Caco-2 (cell line): Measurements from ENCODE around the gene ANTXR2. TPM values are rescaled to one million over a fixed set of nuclear protein-coding genes. Genes with fewer than 3 reads are reported as not detected.

Source experiments
- BruUV-seq: library from RNA; stranded (reverse); fragments of 400-500 nt; replicated peaks from 2 replicates; lab custom pipeline; 2021; lab: Mats Ljungman, UMichigan
- CTCF ChIA-PET: fragments of 300-600 bp; sonication (Branson Sonifier 250); formaldehyde crosslinking; loops from one replicate; lab custom pipeline; 2022; ENCODE audit warnings: antibody characterized with exemption; lab: Charles Lee
- POLR2A ChIA-PET: fragments of 300-600 bp; sonication (Branson Sonifier 250); formaldehyde crosslinking; loops from one replicate; lab custom pipeline; 2022; ENCODE audit warnings: antibody characterized with exemption; lab: Charles Lee
- DNase-seq, 2 experiments: peaks; one replicate each; pipeline versions ENCODE4 v3.0.0 to v3.0.0-alpha.2; 2020 to 2022
- H3K27me3 ChIP-seq: replicated peaks from 2 replicates; pipeline ENCODE4 v1.6.0; 2011; ENCODE audit warnings: low read length; ENCODE audit not compliant: control insufficient read depth, insufficient read depth
- H3K36me3 ChIP-seq: 2 replicates; pipeline ENCODE4 v1.5.1; 2011; ENCODE audit warnings: low read length; ENCODE audit not compliant: control insufficient read depth, insufficient read depth
- H3K4me1 ChIP-seq: fragments of 250-450 bp; sonication (Bioruptor Pico); 2 replicates; pipeline ENCODE4 v1.5.1; 2020; ENCODE audit warnings: mild to moderate bottlenecking
- H3K4me3 ChIP-seq: 2 replicates; pipeline ENCODE4 v1.5.1; 2011; ENCODE audit warnings: low read depth, mild to moderate bottlenecking, control low read depth, low read length
- H3K9me3 ChIP-seq: fragments of 250-450 bp; sonication (Bioruptor Pico); 2 replicates; pipeline ENCODE4 v1.5.1; 2020; ENCODE audit warnings: mild to moderate bottlenecking, moderate library complexity
- H3K27ac Mint-ChIP-seq: one replicate; pipeline ENCODE4 v1.8.0; 2022; ENCODE audit warnings: mixed read lengths; ENCODE audit not compliant: unreplicated experiment
- H3K27me3 Mint-ChIP-seq: one replicate; pipeline ENCODE4 v1.8.0; 2022; ENCODE audit warnings: mixed read lengths; ENCODE audit not compliant: insufficient read depth, unreplicated experiment
- H3K36me3 Mint-ChIP-seq: one replicate; pipeline ENCODE4 v1.8.0; 2022; ENCODE audit warnings: mild to moderate bottlenecking, mixed read lengths; ENCODE audit not compliant: insufficient read depth, unreplicated experiment
- H3K4me1 Mint-ChIP-seq: one replicate; pipeline ENCODE4 v1.8.0; 2022; ENCODE audit warnings: low read depth, mixed read lengths; ENCODE audit not compliant: unreplicated experiment
- H3K4me3 Mint-ChIP-seq: one replicate; pipeline ENCODE4 v1.8.0; 2022; ENCODE audit warnings: mild to moderate bottlenecking, moderate library complexity, mixed read lengths; ENCODE audit not compliant: unreplicated experiment
- H3K9me3 Mint-ChIP-seq: one replicate; pipeline ENCODE4 v1.8.0; 2022; ENCODE audit warnings: mixed read lengths; ENCODE audit not compliant: unreplicated experiment
- intact Hi-C: fragments of 100-400 bp; cut with micrococcal nuclease; formaldehyde crosslinking; loops from one replicate; pipeline ENCODE4 v1.10.0; 2022; ENCODE audit not compliant: unreplicated experiment
- total RNA-seq: library from RNA; stranded (reverse); gene quantifications from 2 replicates; pipeline ENCODE4 v1.2.3, GENCODE V29; 2022
- TF ChIP-seq, protein P1 (sequence below), 2 experiments: fragments of 200-600 bp in 1 of 2; IDR thresholded peaks; 1 replicate in 1 of 2; 2 replicates in 1 of 2; pipeline versions ENCODE4 v1.5.1 to v1.8.0; 2011 to 2022; ENCODE audit warnings: antibody characterized with exemption in 1 of 2, control low read depth in 1 of 2, inconsistent platforms in 1 of 2, low read depth in 1 of 2, low read length in 1 of 2, mild to moderate bottlenecking in 1 of 2, moderate library complexity in 1 of 2; ENCODE audit not compliant: insufficient read depth in 1 of 2, severe bottlenecking in 1 of 2, unreplicated experiment in 1 of 2

ANTXR2 gene
- total RNA-seq, 1 experiment from 2014 or later: 1.4 TPM

DNA sequence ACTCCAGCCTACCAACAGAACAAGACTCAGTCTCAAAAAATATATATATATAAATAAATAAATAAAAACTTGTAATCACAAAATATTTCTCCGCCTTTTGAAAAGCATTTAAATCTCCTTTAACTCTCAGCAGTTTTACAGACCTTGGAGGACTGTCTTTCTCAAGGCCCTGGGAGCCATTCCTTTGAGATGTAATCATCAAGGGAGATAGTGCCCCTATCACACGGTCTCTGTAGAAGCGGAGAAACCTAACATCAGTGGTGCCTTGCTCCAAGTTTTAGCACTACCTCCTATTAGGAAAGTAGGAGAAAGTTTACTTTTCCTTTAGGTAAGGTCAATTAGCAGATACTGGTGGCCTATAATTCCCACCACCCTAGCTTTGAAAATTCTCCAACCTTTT is 58.5 kb downstream of the ANTXR2 start:
- Mint-ChIP-seq H3K36me3 (no peaks in the 10 kb centered on the region), H3K4me3 (no peak overlapping the region), H3K27me3 (no peaks in the 10 kb centered on the region), H3K4me1 (no peaks in the 10 kb centered on the region), H3K9me3 (no peaks in the 10 kb centered on the region), H3K27ac (no peak overlapping the region)
- Histone ChIP-seq H3K4me3 (no peak overlapping the region), H3K4me1 (no peaks in the 10 kb centered on the region), H3K9me3 (no peaks in the 10 kb centered on the region), H3K36me3 (no peaks in the 10 kb centered on the region), H3K27me3 (no peaks in the 10 kb centered on the region)
- ChIA-PET POLR2A (no interaction called here), CTCF (no interaction called here)
- TF ChIP-seq, protein P1, sequence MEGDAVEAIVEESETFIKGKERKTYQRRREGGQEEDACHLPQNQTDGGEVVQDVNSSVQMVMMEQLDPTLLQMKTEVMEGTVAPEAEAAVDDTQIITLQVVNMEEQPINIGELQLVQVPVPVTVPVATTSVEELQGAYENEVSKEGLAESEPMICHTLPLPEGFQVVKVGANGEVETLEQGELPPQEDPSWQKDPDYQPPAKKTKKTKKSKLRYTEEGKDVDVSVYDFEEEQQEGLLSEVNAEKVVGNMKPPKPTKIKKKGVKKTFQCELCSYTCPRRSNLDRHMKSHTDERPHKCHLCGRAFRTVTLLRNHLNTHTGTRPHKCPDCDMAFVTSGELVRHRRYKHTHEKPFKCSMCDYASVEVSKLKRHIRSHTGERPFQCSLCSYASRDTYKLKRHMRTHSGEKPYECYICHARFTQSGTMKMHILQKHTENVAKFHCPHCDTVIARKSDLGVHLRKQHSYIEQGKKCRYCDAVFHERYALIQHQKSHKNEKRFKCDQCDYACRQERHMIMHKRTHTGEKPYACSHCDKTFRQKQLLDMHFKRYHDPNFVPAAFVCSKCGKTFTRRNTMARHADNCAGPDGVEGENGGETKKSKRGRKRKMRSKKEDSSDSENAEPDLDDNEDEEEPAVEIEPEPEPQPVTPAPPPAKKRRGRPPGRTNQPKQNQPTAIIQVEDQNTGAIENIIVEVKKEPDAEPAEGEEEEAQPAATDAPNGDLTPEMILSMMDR (IDR thresholded peaks at IDR 0.05; ENCODE audit: insufficient read depth in 1 of 2, low read depth in 1 of 2, low read length in 1 of 2, severe bottlenecking in 1 of 2, unreplicated experiment in 1 of 2): no peak
- BruUV-seq: no TSS peak
- intact Hi-C loops: no loop called here
- DNase-seq: no peak

DNA sequence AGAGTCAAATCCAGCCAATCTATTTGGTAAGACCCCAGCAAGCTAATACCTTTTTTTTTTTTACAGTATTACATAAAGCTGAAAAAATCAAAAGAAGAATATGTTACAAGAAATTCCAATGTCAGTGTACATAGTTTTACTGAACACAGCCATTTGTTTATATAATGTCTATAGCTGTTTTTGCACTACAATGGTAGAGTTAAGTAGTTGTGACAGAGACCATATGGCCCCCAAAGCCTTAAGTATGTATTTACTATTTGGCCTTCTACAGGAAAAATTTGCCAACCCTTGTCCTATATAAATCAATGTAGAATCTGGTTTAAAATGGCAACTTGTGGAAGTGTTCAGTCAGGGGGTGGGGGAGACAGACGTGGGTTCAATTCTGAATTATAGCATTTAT is 60.7 kb downstream of the ANTXR2 start:
- intact Hi-C loops: no loop called here
- ChIA-PET POLR2A (no interaction called here), CTCF (no interaction called here)
- no TSS peak for BruUV-seq
- Mint-ChIP-seq H3K27me3 (peaks cover 2% of the 10 kb centered on the region), H3K4me1 (no peaks in the 10 kb centered on the region), H3K9me3 (no peaks in the 10 kb centered on the region), H3K36me3 (no peaks in the 10 kb centered on the region), H3K27ac (no peak overlapping the region), H3K4me3 (no peak overlapping the region)
- Histone ChIP-seq H3K4me1 (no peaks in the 10 kb centered on the region), H3K36me3 (no peaks in the 10 kb centered on the region), H3K4me3 (no peak overlapping the region), H3K9me3 (no peaks in the 10 kb centered on the region), H3K27me3 (no peaks in the 10 kb centered on the region)
- no peak for DNase-seq
- TF ChIP-seq, protein P1 (IDR thresholded peaks at IDR 0.05; ENCODE audit: insufficient read depth in 1 of 2, low read depth in 1 of 2, low read length in 1 of 2, severe bottlenecking in 1 of 2, unreplicated experiment in 1 of 2): no peak

DNA sequence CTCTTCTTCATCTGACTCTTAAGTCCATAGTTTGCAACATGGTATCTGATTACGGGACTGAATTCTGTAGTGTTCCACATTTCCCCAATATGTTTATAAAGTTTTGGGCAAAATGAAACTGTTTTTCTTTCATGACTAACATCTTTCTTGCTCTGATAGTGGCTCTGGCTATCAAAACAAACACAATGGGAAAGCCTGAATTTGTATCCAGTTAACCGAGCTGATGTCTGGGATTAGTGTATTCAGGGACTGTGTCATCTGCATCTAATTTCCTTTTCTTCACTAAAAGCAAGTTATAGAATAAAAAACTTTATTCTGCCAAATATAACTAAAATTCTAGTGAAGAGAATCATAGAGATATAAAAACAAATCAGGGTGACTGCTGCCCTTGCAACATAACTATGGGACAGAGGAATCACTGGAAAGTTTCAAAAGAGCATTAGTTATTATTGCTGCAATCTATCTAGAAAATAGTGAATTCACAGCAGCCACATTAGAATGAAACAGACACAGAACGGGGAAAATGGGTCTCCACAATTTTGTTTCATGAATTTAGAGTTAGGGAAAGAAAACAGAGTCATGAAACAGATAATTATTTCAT is 61.3 kb downstream of the ANTXR2 start:
- Mint-ChIP-seq H3K4me3 (no peak overlapping the region), H3K9me3 (no peaks in the 10 kb centered on the region), H3K27ac (no peak overlapping the region), H3K36me3 (no peaks in the 10 kb centered on the region), H3K4me1 (no peaks in the 10 kb centered on the region), H3K27me3 (peaks cover 2% of the 10 kb centered on the region)
- no TSS peak for BruUV-seq
- H3K4me3 ChIP-seq: no peak overlapping the region
- ChIA-PET POLR2A (no interaction called here), CTCF (no interaction called here)
- TF ChIP-seq, protein P1 (IDR thresholded peaks at IDR 0.05; ENCODE audit: insufficient read depth in 1 of 2, low read depth in 1 of 2, low read length in 1 of 2, severe bottlenecking in 1 of 2, unreplicated experiment in 1 of 2): no peak
- no peaks in the 10 kb centered on the region for H3K4me1 ChIP-seq
- no peaks in the 10 kb centered on the region for H3K9me3 ChIP-seq
- DNase-seq: no peak
- H3K27me3 ChIP-seq: no peaks in the 10 kb centered on the region
- intact Hi-C loops: no loop called here
- no peaks in the 10 kb centered on the region for H3K36me3 ChIP-seq
